Fibroblast of villous mesenchyme (primary cell): ENCODE data around the gene NEK5. TPM values are rescaled to one million over a fixed set of nuclear protein-coding genes. Genes with fewer than 3 reads are reported as not detected.
A peak's percentile ranks its signal among the peaks of the same experiment; 100 is the strongest.
"Not testable (repeated sequence)": the region's sequence is repeated elsewhere in the genome, so short reads cannot be mapped to it uniquely, and the experiment has no call there.

Experiments used
- DNase-seq: peaks from one replicate; pipeline ENCODE4 v3.0.0-alpha.2; 2010; ENCODE audit warnings: low read depth
- H3K4me3 ChIP-seq: 2 replicates; pipeline ENCODE4 v1.5.1; 2011; ENCODE audit warnings: low read depth, mild to moderate bottlenecking, low read length
- total RNA-seq: library from RNA; depleted of rRNA; stranded (reverse); fragments of >200 nt; gene quantifications from 2 replicates; pipeline ENCODE4 v1.2.3, GENCODE V29; 2012
- TF ChIP-seq, protein P1 (sequence below): IDR thresholded peaks from 2 replicates; pipeline ENCODE4 v1.5.1; 2012; ENCODE audit warnings: low read depth, mild to moderate bottlenecking, low read length; ENCODE audit not compliant: insufficient read depth

NEK5 gene
- total RNA-seq, 1 donor, result under 0.01 TPM

DNA sequence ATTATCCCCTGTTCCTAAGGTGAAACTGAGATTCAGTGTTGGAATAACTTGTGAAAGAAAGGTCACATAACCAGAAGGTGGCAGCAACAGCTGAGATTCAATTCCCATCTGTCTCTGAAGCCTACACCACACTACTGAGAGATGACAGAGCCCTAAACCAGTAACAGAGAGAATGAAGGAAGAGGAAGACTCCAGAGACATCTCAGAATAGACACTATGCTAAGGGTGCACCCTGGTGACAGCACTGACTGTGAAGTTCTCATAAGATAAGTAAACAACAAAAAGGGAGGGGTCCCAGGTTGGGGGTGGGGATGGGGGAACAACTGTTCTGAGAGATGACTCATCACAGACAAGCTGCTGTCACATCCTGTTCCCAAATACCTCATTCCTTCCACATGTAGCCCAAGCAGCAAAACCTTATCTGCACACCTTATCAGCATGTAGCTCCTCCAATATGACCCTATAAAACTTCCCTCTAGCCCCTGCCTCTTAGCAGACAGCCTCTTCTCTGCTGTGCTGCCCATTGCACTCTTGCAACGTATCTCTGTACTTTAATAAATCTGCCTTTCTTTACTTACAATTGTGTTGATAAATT lies 57.8 kb downstream of the NEK5 start:
- no peak overlapping the region for H3K4me3 ChIP-seq
- TF ChIP-seq, protein P1, sequence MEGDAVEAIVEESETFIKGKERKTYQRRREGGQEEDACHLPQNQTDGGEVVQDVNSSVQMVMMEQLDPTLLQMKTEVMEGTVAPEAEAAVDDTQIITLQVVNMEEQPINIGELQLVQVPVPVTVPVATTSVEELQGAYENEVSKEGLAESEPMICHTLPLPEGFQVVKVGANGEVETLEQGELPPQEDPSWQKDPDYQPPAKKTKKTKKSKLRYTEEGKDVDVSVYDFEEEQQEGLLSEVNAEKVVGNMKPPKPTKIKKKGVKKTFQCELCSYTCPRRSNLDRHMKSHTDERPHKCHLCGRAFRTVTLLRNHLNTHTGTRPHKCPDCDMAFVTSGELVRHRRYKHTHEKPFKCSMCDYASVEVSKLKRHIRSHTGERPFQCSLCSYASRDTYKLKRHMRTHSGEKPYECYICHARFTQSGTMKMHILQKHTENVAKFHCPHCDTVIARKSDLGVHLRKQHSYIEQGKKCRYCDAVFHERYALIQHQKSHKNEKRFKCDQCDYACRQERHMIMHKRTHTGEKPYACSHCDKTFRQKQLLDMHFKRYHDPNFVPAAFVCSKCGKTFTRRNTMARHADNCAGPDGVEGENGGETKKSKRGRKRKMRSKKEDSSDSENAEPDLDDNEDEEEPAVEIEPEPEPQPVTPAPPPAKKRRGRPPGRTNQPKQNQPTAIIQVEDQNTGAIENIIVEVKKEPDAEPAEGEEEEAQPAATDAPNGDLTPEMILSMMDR, result peak; percentile 35
- peak; percentile 25 for DNase-seq

DNA sequence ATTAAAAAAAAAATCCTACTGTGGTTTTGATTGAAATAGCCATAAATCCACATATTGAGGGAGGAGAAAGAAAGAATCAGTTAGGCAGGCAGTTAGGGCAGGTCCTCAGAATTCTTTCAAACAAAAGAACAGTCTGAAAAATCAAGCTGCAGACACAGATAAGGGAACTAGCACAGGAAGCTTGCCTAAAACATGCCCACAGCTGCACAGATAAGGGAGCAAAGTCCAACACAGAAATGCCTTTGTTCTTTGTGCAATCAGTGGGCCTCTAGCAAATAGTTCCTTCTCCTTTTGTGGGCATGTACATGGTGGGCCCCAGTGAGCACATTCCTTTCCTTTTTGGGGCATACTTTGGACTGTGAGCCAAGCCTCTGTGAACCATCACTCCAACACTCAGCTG lies 61.6 kb downstream of the NEK5 start:
- DNase-seq, result no peak
- TF ChIP-seq, protein P1, result no peak

DNA sequence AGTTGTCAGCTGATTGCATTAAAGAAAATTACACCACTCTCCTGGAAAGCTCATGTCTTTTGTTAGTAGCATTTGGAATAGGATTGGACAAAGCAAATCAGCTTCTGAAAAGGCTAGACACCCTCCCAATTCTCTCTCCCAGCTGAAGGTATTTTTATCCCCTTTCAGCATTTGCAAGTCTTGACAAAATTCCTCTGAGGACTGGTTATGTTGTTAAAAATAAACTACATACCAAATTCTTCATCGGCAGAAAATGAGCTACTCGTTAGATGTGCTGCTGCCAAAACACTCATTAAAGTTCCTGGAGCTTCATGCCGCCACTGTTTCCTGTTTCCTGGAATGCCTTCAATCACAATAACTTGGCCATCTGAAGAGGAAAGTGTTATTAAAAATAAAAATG lies 67.3 kb downstream of the NEK5 start:
- H3K4me3 ChIP-seq, result no peak overlapping the region
- DNase-seq, result no peak
- TF ChIP-seq, protein P1, result no peak

More for the DNA sequence above, 61.6 kb downstream of the NEK5 start:
- no peak overlapping the region for H3K4me3 ChIP-seq

DNA sequence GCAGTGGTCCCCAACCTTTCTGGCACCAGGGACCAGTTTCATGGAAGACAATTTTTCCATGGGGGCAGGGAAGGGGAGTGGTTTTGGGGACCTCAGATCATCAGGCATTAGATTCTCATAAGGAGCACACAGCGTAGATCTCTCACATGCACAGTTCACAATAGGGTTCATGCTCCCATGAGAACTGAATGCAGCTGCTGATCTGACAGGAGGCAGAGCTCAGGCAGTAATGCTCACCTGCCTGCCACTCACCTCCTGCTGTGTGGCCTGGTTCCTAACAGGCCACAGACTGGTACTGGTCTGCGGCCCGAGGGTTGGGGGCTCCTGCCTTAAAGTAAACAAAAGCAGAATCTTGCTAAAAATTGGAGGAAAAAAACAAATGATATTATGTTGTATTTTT lies 67.8 kb downstream of the NEK5 start:
- H3K4me3 ChIP-seq, DNase-seq: not testable (repeated sequence)

DNA sequence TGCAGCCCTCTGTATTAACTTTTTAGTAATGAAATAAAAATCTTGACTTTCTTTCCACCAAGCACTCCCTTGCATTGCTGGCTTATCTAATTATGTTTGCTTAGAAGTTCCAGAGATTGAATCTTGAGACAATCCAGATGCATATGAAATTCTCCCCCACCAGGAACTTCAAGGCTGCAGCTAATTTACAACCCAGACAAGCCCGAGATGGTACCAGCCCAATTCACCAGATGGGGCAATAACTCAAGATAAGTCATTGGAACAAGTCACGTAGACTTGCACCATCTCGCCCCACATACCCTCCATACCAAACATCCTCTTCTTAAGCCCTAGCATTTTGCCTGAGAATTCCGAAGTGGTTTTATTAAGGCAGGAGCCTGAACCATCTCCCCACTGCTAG lies 75.4 kb downstream of the NEK5 start:
- TF ChIP-seq, protein P1, result no peak
- no peak overlapping the region for H3K4me3 ChIP-seq
- peak; percentile 77 for DNase-seq

DNA sequence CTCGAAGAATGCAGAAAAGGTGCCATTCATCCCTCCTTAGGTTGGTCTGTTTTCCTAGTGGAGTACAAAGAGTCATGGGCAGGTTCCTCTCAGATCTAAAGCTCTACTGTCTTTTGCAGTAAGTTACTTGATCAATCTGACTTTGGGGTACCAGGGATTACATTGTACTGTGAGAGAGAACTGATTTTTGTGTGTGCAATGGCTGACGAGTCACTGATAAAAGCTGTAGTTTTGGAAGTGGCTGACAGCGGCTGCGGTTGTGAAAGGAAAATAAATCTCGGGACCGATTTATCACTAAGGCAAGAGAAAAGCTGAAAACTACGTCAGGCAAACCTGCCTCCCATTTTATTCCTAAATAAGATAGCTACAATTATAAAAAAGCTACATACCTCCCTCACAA lies 77.5 kb downstream of the NEK5 start:
- TF ChIP-seq, protein P1, result no peak
- H3K4me3 ChIP-seq, result no peak overlapping the region
- no peak for DNase-seq

DNA sequence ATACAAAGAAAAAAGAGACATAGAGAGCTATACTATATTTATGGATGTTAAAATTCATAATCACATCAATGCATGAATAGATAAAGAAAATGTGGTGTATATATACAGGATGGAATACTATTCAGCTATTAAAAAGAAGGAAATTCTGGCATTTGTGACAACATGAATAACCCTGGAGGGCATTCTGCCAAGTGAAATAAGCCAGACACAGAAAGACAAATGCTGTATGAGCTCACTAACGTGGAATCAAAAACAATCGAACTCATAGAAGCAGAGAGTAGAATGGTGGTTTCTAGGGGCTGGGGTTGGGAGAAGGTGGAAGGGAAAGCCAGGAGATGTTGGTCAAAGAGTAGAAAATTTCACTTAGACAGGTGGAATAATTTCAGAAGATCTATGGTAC lies 80.4 kb downstream of the NEK5 start:
- DNase-seq, result peak; percentile 34
- TF ChIP-seq, protein P1, result no peak
- no peak overlapping the region for H3K4me3 ChIP-seq
